ENCODE measurements around the gene TSHR.

GRCh38 chr14:81113176-81113575 is 157.8 kb downstream of the TSHR start:
- TF ChIP-seq POLR2AphosphoS5 (IDR thresholded peaks at IDR 0.05; ENCODE audit: borderline replicate concordance, low read depth, low read length) (no peak), EZH2 (IDR thresholded peaks at IDR 0.05) (no peak)

Data from SK-N-MC (cell line).